ENCODE measurements around the gene TM7SF3.

The TM7SF3 gene

GRCh38 chr12:27014859-27015729 lies 910 bp upstream of the TM7SF3 start:
- 75 to 76% methylated on average over 9 of the region's 12 CpGs for WGBS, 2 experiments (ENCODE audit: insufficient coverage in 2 of 2)
- H3K4me3 ChIP-seq (ENCODE audit: extremely low read depth, insufficient read depth, low read length, poor library complexity, severe bottlenecking) = no peak overlapping the region

GRCh38 chr12:27013611-27014084 lies 536 bp downstream of the TM7SF3 start:
- no peak overlapping the region for H3K27ac ChIP-seq (ENCODE audit: low read depth, low read length, severe bottlenecking)
- 0 to 2% methylated on average over 10 to 11 of the region's 13 CpGs for WGBS, 2 experiments (ENCODE audit: insufficient coverage in 2 of 2)
- H3K4me3 ChIP-seq (ENCODE audit: extremely low read depth, insufficient read depth, low read length, poor library complexity, severe bottlenecking) = peak overlapping the region; percentile 72
- H3K9me3 ChIP-seq (ENCODE audit: control insufficient read depth, low read length) = no peaks in the 10 kb centered on the region
- H3K4me1 ChIP-seq (ENCODE audit: control insufficient read depth, insufficient read depth, low read length, poor library complexity, severe bottlenecking) = peaks cover 10% of the 10 kb centered on the region
- no peaks in the 10 kb centered on the region for H3K36me3 ChIP-seq (ENCODE audit: control insufficient read depth, insufficient read depth, low read length)

More at GRCh38 chr12:27014859-27015729, 910 bp upstream of the TM7SF3 start:
- Histone ChIP-seq H3K9me3 (ENCODE audit: control insufficient read depth, low read length) (no peaks in the 10 kb centered on the region), H3K4me1 (ENCODE audit: control insufficient read depth, insufficient read depth, low read length, poor library complexity, severe bottlenecking) (peaks cover 10% of the 10 kb centered on the region), H3K27ac (ENCODE audit: low read depth, low read length, severe bottlenecking) (peak overlapping the region; percentile 57), H3K36me3 (ENCODE audit: control insufficient read depth, insufficient read depth, low read length) (no peaks in the 10 kb centered on the region)

- peak overlapping the region; percentile 72 for H3K4me3 ChIP-seq (ENCODE audit: extremely low read depth, insufficient read depth, low read length, poor library complexity, severe bottlenecking)
- WGBS, 2 experiments (ENCODE audit: insufficient coverage in 2 of 2) = 86 to 90% methylated on average over 2 of the region's 5 CpGs
- no peak overlapping the region for H3K27ac ChIP-seq (ENCODE audit: low read depth, low read length, severe bottlenecking)
Measured at GRCh38 chr12:27012982-27013255, 1.3 kb downstream of the TM7SF3 start.

GRCh38 chr12:27012239-27012981 lies 1.8 kb downstream of the TM7SF3 start:
- Histone ChIP-seq H3K9me3 (ENCODE audit: control insufficient read depth, low read length) (no peaks in the 10 kb centered on the region), H3K36me3 (ENCODE audit: control insufficient read depth, insufficient read depth, low read length) (no peaks in the 10 kb centered on the region), H3K4me1 (ENCODE audit: control insufficient read depth, insufficient read depth, low read length, poor library complexity, severe bottlenecking) (peaks cover 2% of the 10 kb centered on the region), H3K4me3 (ENCODE audit: extremely low read depth, insufficient read depth, low read length, poor library complexity, severe bottlenecking) (no peak overlapping the region), H3K27ac (ENCODE audit: low read depth, low read length, severe bottlenecking) (no peak overlapping the region)
- WGBS, 2 experiments (ENCODE audit: insufficient coverage in 2 of 2) = 93 to 94% methylated on average over 12 to 13 of the region's 14 CpGs

More at GRCh38 chr12:27012982-27013255, 1.3 kb downstream of the TM7SF3 start:
- H3K36me3 ChIP-seq (ENCODE audit: control insufficient read depth, insufficient read depth, low read length) = no peaks in the 10 kb centered on the region
- peaks cover 6% of the 10 kb centered on the region for H3K4me1 ChIP-seq (ENCODE audit: control insufficient read depth, insufficient read depth, low read length, poor library complexity, severe bottlenecking)
- H3K9me3 ChIP-seq (ENCODE audit: control insufficient read depth, low read length) = no peaks in the 10 kb centered on the region

DNA sequence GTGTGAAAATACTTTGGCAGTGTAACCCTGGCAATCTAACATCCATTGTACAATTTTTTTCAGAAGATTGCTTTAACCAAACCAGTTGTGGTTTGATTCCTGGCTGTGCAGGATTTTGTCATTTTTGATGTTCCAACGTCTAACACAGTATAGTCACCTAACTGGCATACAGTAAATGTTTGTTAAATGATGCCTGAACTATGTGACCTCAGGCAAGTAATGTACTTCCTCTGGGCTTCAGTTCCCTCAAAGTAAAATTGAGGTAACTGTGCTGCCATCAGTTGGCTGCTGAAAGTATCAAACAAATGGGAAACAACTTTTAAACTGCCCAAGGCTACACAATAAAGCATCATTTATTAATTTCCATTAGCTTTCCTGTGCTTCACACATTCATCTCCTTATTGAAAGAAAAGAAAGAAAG lies 4.3 kb downstream of the TM7SF3 start:
- Histone ChIP-seq H3K4me1 (ENCODE audit: control insufficient read depth, insufficient read depth, low read length, poor library complexity, severe bottlenecking) (no peaks in the 10 kb centered on the region), H3K27ac (ENCODE audit: low read depth, low read length, severe bottlenecking) (no peak overlapping the region), H3K36me3 (ENCODE audit: control insufficient read depth, insufficient read depth, low read length) (no peaks in the 10 kb centered on the region), H3K9me3 (ENCODE audit: control insufficient read depth, low read length) (no peaks in the 10 kb centered on the region), H3K4me3 (ENCODE audit: extremely low read depth, insufficient read depth, low read length, poor library complexity, severe bottlenecking) (no peak overlapping the region)
- WGBS, 2 experiments (ENCODE audit: insufficient coverage in 2 of 2) = no CpG with 5 or more reads among the region's 1 CpG

DNA sequence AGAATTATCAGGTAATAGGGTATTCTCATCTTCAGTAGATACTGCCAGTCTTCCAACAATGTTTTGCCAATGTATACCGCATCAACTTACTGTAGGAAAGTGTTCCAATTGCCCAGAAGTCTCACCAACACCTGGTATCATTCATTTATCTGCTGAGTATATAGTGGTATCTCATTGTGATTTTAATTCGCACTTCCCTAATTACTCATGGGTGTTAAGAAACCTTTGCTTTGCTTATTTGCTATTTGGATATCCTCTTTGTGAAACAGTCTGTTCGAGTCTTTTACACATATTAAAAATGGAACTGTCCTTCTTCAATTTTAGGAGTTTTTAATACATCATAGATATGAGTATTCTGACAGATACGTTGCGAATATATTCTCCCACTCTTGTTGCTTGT lies 6.1 kb downstream of the TM7SF3 start:
- H3K9me3 ChIP-seq (ENCODE audit: control insufficient read depth, low read length) = no peaks in the 10 kb centered on the region
- H3K4me3 ChIP-seq (ENCODE audit: extremely low read depth, insufficient read depth, low read length, poor library complexity, severe bottlenecking) = no peak overlapping the region
- WGBS, 2 experiments (ENCODE audit: insufficient coverage in 2 of 2) = no CpG with 5 or more reads among the region's 5 CpGs
- no peaks in the 10 kb centered on the region for H3K36me3 ChIP-seq (ENCODE audit: control insufficient read depth, insufficient read depth, low read length)
- H3K4me1 ChIP-seq (ENCODE audit: control insufficient read depth, insufficient read depth, low read length, poor library complexity, severe bottlenecking) = peaks cover 6% of the 10 kb centered on the region
- H3K27ac ChIP-seq (ENCODE audit: low read depth, low read length, severe bottlenecking) = no peak overlapping the region

- H3K4me3 ChIP-seq (ENCODE audit: extremely low read depth, insufficient read depth, low read length, poor library complexity, severe bottlenecking) = no peak overlapping the region
- H3K4me1 ChIP-seq (ENCODE audit: control insufficient read depth, insufficient read depth, low read length, poor library complexity, severe bottlenecking) = peaks cover 6% of the 10 kb centered on the region
- no peaks in the 10 kb centered on the region for H3K9me3 ChIP-seq (ENCODE audit: control insufficient read depth, low read length)
- WGBS, 2 experiments (ENCODE audit: insufficient coverage in 2 of 2) = 100% methylated on average over 1 of the region's 2 CpGs; no CpG with 5 or more reads in 1 of the 2 experiments
- no peak overlapping the region for H3K27ac ChIP-seq (ENCODE audit: low read depth, low read length, severe bottlenecking)
- H3K36me3 ChIP-seq (ENCODE audit: control insufficient read depth, insufficient read depth, low read length) = no peaks in the 10 kb centered on the region
Measured at GRCh38 chr12:27006797-27007467, 7.3 kb downstream of the TM7SF3 start.

DNA sequence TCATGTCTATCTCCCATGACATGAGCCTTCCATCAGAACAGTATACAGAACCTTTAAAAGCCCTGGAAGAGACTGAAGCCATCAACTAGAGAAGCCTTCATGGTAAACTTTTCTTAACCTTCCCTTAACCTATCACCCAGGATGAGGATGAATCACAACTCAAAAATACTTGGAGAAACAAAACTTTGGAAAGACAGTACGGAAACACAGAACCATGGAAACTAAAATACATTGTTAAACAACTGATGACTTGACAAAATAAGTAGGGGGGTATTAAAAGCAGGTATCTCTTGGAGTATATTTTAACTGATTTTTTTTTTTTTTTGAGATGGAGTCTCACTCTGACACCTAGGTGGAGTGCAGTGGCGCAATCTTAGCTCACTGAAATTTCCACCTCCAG lies 8.7 kb downstream of the TM7SF3 start:
- Histone ChIP-seq H3K4me1 (ENCODE audit: control insufficient read depth, insufficient read depth, low read length, poor library complexity, severe bottlenecking) (peaks cover 6% of the 10 kb centered on the region), H3K9me3 (ENCODE audit: control insufficient read depth, low read length) (no peaks in the 10 kb centered on the region), H3K4me3 (ENCODE audit: extremely low read depth, insufficient read depth, low read length, poor library complexity, severe bottlenecking) (no peak overlapping the region), H3K27ac (ENCODE audit: low read depth, low read length, severe bottlenecking) (no peak overlapping the region), H3K36me3 (ENCODE audit: control insufficient read depth, insufficient read depth, low read length) (no peaks in the 10 kb centered on the region)
- WGBS, 2 experiments (ENCODE audit: insufficient coverage in 2 of 2) = no CpG with 5 or more reads among the region's 2 CpGs

DNA sequence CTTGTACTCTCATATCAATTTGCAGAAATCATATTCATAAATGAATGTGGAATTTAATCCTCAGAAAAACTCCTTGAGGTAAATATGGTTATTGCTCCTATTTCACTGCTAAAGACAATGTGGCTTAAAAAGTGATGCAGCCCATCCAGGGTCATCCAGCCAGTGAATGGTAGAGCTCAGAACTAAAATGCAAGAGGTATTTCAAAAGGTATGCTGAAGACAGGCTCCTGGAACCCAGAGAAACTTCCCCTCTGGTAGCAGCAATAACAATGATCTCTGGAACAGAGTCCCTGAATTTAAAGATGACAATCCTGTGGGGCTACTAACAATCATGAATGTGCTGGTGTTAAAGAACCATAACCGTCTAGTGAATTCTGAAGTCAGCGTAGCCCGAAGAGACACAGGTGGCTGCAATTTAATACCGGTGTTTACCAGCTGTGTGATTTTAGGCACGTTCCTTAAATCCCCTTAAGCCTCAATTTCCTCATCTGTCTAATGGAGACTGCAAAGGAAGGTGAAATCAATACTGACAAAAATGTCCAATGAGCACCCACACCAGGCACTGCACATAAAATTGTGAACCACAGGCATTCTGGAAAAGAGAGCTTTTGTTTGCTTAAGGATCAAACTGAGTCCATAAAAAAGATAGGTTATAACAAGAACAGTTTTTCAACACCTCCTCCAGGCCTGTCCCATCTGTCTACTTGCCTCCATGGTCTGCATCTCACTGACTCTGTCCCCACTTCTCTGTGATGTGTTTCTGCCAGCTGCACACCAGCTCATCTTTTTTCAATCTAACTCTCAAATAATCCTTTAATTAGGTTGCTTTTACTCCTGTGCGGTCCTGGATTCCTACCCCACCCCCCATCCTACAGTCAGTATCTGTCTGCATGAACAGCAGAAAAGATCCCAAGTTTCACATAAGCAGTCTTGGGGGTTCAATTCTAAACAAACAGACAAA lies 10.5 kb downstream of the TM7SF3 start:
- 94 to 95% methylated on average over 4 to 5 of the region's 6 CpGs for WGBS, 2 experiments (ENCODE audit: insufficient coverage in 2 of 2)

DNA sequence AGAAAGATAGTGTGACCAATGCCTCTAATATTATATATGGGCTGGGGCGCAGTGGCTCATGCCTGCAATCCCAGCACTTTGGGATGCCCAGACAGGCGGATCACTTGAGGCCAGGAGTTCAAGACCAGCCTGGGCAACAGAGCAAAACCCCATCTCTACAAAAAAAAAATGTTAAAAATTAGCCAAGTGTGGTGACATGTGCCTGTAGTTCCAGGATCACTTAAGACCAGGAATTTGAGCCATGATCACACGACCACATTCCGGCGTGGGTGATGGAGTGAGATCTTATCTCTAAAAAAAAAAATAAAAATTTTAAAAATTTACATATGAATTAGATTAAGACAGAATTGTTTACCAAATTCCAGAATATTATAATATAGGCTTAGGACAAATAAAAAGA lies 12.0 kb downstream of the TM7SF3 start:
- H3K27ac ChIP-seq (ENCODE audit: low read depth, low read length, severe bottlenecking) = no peak overlapping the region
- WGBS, 2 experiments (ENCODE audit: insufficient coverage in 2 of 2) = no CpG with 5 or more reads among the region's 5 CpGs
- peaks cover 6% of the 10 kb centered on the region for H3K4me1 ChIP-seq (ENCODE audit: control insufficient read depth, insufficient read depth, low read length, poor library complexity, severe bottlenecking)
- H3K4me3 ChIP-seq (ENCODE audit: extremely low read depth, insufficient read depth, low read length, poor library complexity, severe bottlenecking) = no peak overlapping the region
- peaks cover 6% of the 10 kb centered on the region for H3K36me3 ChIP-seq (ENCODE audit: control insufficient read depth, insufficient read depth, low read length)
- no peaks in the 10 kb centered on the region for H3K9me3 ChIP-seq (ENCODE audit: control insufficient read depth, low read length)

More for the DNA sequence above, 10.5 kb downstream of the TM7SF3 start:
- Histone ChIP-seq H3K4me3 (ENCODE audit: extremely low read depth, insufficient read depth, low read length, poor library complexity, severe bottlenecking) (no peak overlapping the region), H3K36me3 (ENCODE audit: control insufficient read depth, insufficient read depth, low read length) (no peaks in the 10 kb centered on the region), H3K4me1 (ENCODE audit: control insufficient read depth, insufficient read depth, low read length, poor library complexity, severe bottlenecking) (peaks cover 6% of the 10 kb centered on the region), H3K27ac (ENCODE audit: low read depth, low read length, severe bottlenecking) (no peak overlapping the region), H3K9me3 (ENCODE audit: control insufficient read depth, low read length) (no peaks in the 10 kb centered on the region)
